HCT116 (cell line): ENCODE measurements around the gene SAPCD2. TPM values are rescaled to one million over a fixed set of nuclear protein-coding genes. Genes with fewer than 3 reads are reported as not detected.

Experiments
- ATAC-seq: fragments of 200-7000 bp; cut with Tn5 transposase; 2 replicates; pipeline ENCODE4 v1.9.1; 2020; ENCODE audit warnings: mild to moderate bottlenecking, moderate library complexity
- BruUV-seq: library from RNA; stranded (reverse); fragments of 400-500 nt; replicated peaks from 2 replicates; lab custom pipeline; 2021; lab: Mats Ljungman, UMichigan
- CTCF ChIA-PET: fragments of 300-600 bp; sonication (Branson Sonifier 250); formaldehyde crosslinking; loops from one replicate; lab custom pipeline; 2021; ENCODE audit warnings: antibody characterized with exemption; lab: Charles Lee
- POLR2A ChIA-PET: fragments of 300-600, 350-600 bp; sonication (Branson Sonifier 250); formaldehyde crosslinking; loops from one replicate; lab custom pipeline; 2021; ENCODE audit warnings: antibody characterized with exemption; lab: Charles Lee
- RAD21 ChIA-PET, 2 experiments: fragments of 300-600 bp; sonication (Branson Sonifier 250); formaldehyde crosslinking; loops; one replicate each; lab custom pipeline; 2023; ENCODE audit warnings: low total read pairs in 2 of 2; ENCODE audit not compliant: uncharacterized antibody in 2 of 2, unreplicated experiment in 2 of 2, low non-redundant PET in 1 of 2; lab: Charles Lee
- DNase-seq: peaks from one replicate; pipeline ENCODE4 v3.0.0-alpha.2; 2010; ENCODE audit warnings: low read depth, low spot score
- H2AFZ ChIP-seq: fragments of 200-600 bp; shearing (Covaris generic), sonication (generic); 2 replicates; pipeline ENCODE4 v1.6.1; 2017; ENCODE audit warnings: low read depth, mixed run types, mixed read lengths, antibody characterized with exemption, low read length; ENCODE audit not compliant: poor library complexity, severe bottlenecking
- H3K27ac ChIP-seq: 2 replicates; pipeline ENCODE4 v1.5.1; 2012; ENCODE audit warnings: low read depth, low read length
- H3K27me3 ChIP-seq: fragments of 200-600 bp; sonication (generic); 2 replicates; pipeline ENCODE4 v1.6.1; 2016; ENCODE audit warnings: mixed run types, low read length, mixed read lengths; ENCODE audit not compliant: insufficient read depth
- H3K36me3 ChIP-seq, 2 experiments: fragments of 200-500 bp in 1 of 2; fragments of 200-600 bp in 1 of 2; sonication (Bioruptor generic) in 1 of 2; sonication (generic) in 1 of 2; 2 replicates each; pipeline versions ENCODE4 v1.5.1 to v1.6.1; 2014 to 2016; ENCODE audit warnings: low read length in 2 of 2, inconsistent platforms in 1 of 2, mixed read lengths in 1 of 2, mixed run types in 1 of 2; ENCODE audit not compliant: insufficient read depth in 2 of 2, control insufficient read depth in 1 of 2
- H3K4me1 ChIP-seq, 2 experiments: fragments of 200-600 bp in 1 of 2; sonication (generic) in 1 of 2; 2 replicates each; pipeline versions ENCODE4 v1.5.1 to v1.6.1; 2012 to 2017; ENCODE audit warnings: low read length in 2 of 2, inconsistent platforms in 1 of 2, mild to moderate bottlenecking in 1 of 2, mixed read lengths in 1 of 2, mixed run types in 1 of 2, moderate library complexity in 1 of 2; ENCODE audit not compliant: insufficient read depth in 2 of 2, control insufficient read depth in 1 of 2
- H3K4me2 ChIP-seq: fragments of 200-600 bp; sonication (generic); 2 replicates; pipeline ENCODE4 v1.6.1; 2017; ENCODE audit warnings: mixed run types, low read length, mixed read lengths
- H3K4me3 ChIP-seq, 2 experiments: fragments of 200-600 bp in 1 of 2; sonication (generic) in 1 of 2; replicated peaks in 1 of 2; 2 replicates each; pipeline ENCODE4 v1.5.1; 2011 to 2016; ENCODE audit warnings: low read length in 2 of 2, control low read depth in 1 of 2, low read depth in 1 of 2, mild to moderate bottlenecking in 1 of 2, mixed read lengths in 1 of 2, mixed run types in 1 of 2
- H3K79me2 ChIP-seq: fragments of 200-600 bp; sonication (generic); 2 replicates; pipeline ENCODE4 v1.6.1; 2017; ENCODE audit warnings: mild to moderate bottlenecking, mixed run types, low read length, moderate library complexity, mixed read lengths; ENCODE audit not compliant: insufficient read depth
- H3K9ac ChIP-seq: fragments of 200-600 bp; sonication (generic); 2 replicates; pipeline ENCODE4 v1.6.1; 2016; ENCODE audit warnings: low read length, mixed read lengths
- H3K9me2 ChIP-seq: fragments of 200-600 bp; sonication (generic), shearing (Covaris generic); 2 replicates; pipeline ENCODE4 v1.6.1; 2017; ENCODE audit warnings: mixed run types, mild to moderate bottlenecking, moderate library complexity; ENCODE audit not compliant: insufficient read depth
- H3K9me3 ChIP-seq, 2 experiments: fragments of 200-500 bp in 1 of 2; fragments of 200-600 bp in 1 of 2; sonication (Bioruptor generic) in 1 of 2; sonication (generic) in 1 of 2; 2 replicates each; pipeline ENCODE4 v1.6.1; 2014 to 2017; ENCODE audit warnings: low read length in 2 of 2, mixed read lengths in 2 of 2, inconsistent platforms in 1 of 2, low read depth in 1 of 2, mild to moderate bottlenecking in 1 of 2, mixed run types in 1 of 2, moderate library complexity in 1 of 2; ENCODE audit not compliant: control insufficient read depth in 1 of 2, insufficient read depth in 1 of 2
- H4K20me1 ChIP-seq: fragments of 200-600 bp; sonication (generic), shearing (Covaris generic); 2 replicates; pipeline ENCODE4 v1.6.1; 2017; ENCODE audit warnings: mixed run types, mild to moderate bottlenecking, moderate library complexity; ENCODE audit not compliant: insufficient read depth
- ELF1 ChIP-seq: IDR thresholded peaks from 2 replicates; pipeline ENCODE4 v1.6.1; 2012; ENCODE audit warnings: low read depth, borderline replicate concordance
- JUND ChIP-seq: IDR thresholded peaks from 2 replicates; pipeline ENCODE4 v1.6.1; 2012
- POLR2A ChIP-seq: IDR thresholded peaks from 2 replicates; pipeline ENCODE4 v1.7.0; 2011; ENCODE audit warnings: borderline replicate concordance; ENCODE audit not compliant: insufficient read depth, insufficient read length; ENCODE audit errors: extremely low read depth
- POLR2AphosphoS5 ChIP-seq: IDR thresholded peaks from 2 replicates; pipeline ENCODE4 v1.6.1; 2011; ENCODE audit warnings: mild to moderate bottlenecking, low read depth, low read length, moderate library complexity
- SIN3A ChIP-seq: IDR thresholded peaks from 2 replicates; pipeline ENCODE4 v1.6.1; 2012; ENCODE audit warnings: low read depth
- SRF ChIP-seq: IDR thresholded peaks from 2 replicates; pipeline ENCODE4 v1.6.1; 2012; ENCODE audit warnings: low read depth
- ZBTB33 ChIP-seq: IDR thresholded peaks from 2 replicates; pipeline ENCODE4 v1.6.1; 2011; ENCODE audit warnings: mild to moderate bottlenecking, low read length, moderate library complexity; ENCODE audit not compliant: insufficient replicate concordance; ENCODE audit errors: extremely low read depth
- ZFX ChIP-seq: fragments of 450-650 bp; IDR thresholded peaks from 2 replicates; pipeline ENCODE4 v1.6.1; 2017
- intact Hi-C: fragments of 100-400 bp; cut with micrococcal nuclease; formaldehyde crosslinking; loops from 2 replicates; pipeline ENCODE4 v1.10.0; 2022
- total RNA-seq: library from RNA; stranded (reverse); gene quantifications from one replicate; pipeline ENCODE4 v1.2.1, GENCODE V29; 2021; ENCODE audit not compliant: unreplicated experiment

The SAPCD2 gene
- total RNA-seq, 1 experiment from 2014 or later = 71.7 TPM

- TF ChIP-seq POLR2A = no peak
- TF ChIP-seq POLR2AphosphoS5 = no peak
- TF ChIP-seq ZFX = no peak
- TF ChIP-seq SRF = no peak
- TF ChIP-seq SIN3A = no peak
- TF ChIP-seq JUND = no peak
- no peak for TF ChIP-seq ELF1
- TF ChIP-seq ZBTB33 = no peak
- Histone ChIP-seq H3K9me2 (no peaks in the 10 kb centered on the region), H3K79me2 (peaks cover 19% of the 10 kb centered on the region), H3K27ac (no peak overlapping the region; the same call in 1 of the 2 replicates), H3K36me3 (peaks cover 8 to 47% of the 10 kb centered on the region in 2 experiments; a peak in 3 of 4 replicates), H3K4me2 (no peak overlapping the region), H3K9me3 (no peaks in the 10 kb centered on the region), H4K20me1 (no peaks in the 10 kb centered on the region), H3K9ac (no peak overlapping the region), H3K4me3 (no peak overlapping the region), H2AFZ (no peak overlapping the region), H3K27me3 (no peaks in the 10 kb centered on the region), H3K4me1 (peaks cover 0 to 9% of the 10 kb centered on the region in 2 experiments; a peak in 1 of 4 replicates)
- RAD21 ChIA-PET = no interaction called here
- POLR2A ChIA-PET = no interaction called here
- ATAC-seq = peak; percentile 13; the same call in 1 of the 2 replicates
- DNase-seq = no peak
- intact Hi-C loops = no loop called here
- no TSS peak for BruUV-seq
- CTCF ChIA-PET = interaction anchor here (0.9 kb wide), 1 partner anchor 41 kb away, joined by 4 read pairs; no protein-coding TSS in a partner anchor
Measured at GRCh38 chr9:137109250-137110146, 39.1 kb upstream of the SAPCD2 start.
